Measurements from ENCODE around the gene RHOT2. TPM values are rescaled to one million over a fixed set of nuclear protein-coding genes. Genes with fewer than 3 reads are reported as not detected.

Gene RHOT2
- total and polyA plus RNA-seq, 2 donors (not counting 3 experiments of a cell fraction or from before 2014, with no cell fraction given): 106 to 139 TPM

- H4K20me1 ChIP-seq (replicated peaks; ENCODE audit: control insufficient read depth, extremely low read depth, insufficient read depth, low read length): no peaks in the 10 kb centered on the region
- dilution Hi-C loops (cut with MboI; ENCODE audit: extremely low pct_ligation_motif_present, low sequenced_read_pairs) (no loop called here), intact Hi-C loops (cut with micrococcal nuclease) (loop anchor here (2.0 kb wide), 1 partner anchor 38 kb away; no protein-coding TSS in a partner anchor)
- H3K4me1 ChIP-seq (ENCODE audit: control insufficient read depth, extremely low read depth, insufficient read depth, low read length): peaks cover 3% of the 10 kb centered on the region
- ChIA-PET POLR2A (interaction anchor here (0.6 to 1.2 kb wide), 2 partner anchors 10 to 213 kb away, joined by 4 to 6 read pairs; partner anchors contain the start of gene METTL26), CTCF (interaction anchor here (0.6 to 1.3 kb wide), 3 partner anchors 9 to 37 kb away, joined by 3 to 7 read pairs (median 3); partner anchors contain the start of gene METTL26)
- no peaks in the 10 kb centered on the region for H3K9me3 ChIP-seq (replicated peaks; ENCODE audit: control insufficient read depth, insufficient read depth, low read length)
- no TSS peak for BruUV-seq (replicated peaks)
- TF ChIP-seq POLR2AphosphoS5 (IDR thresholded peaks at IDR 0.05; ENCODE audit: insufficient read depth, low read depth, low read length) (peak; percentile 70), CTCF (IDR thresholded peaks at IDR 0.05; ENCODE audit: extremely low read depth in 1 of 2, insufficient read depth in 1 of 2, low read depth in 1 of 2, low read length in 2 of 2) (no peak), MYC (IDR thresholded peaks at IDR 0.05; ENCODE audit: low read depth, low read length) (no peak), EZH2 (IDR thresholded peaks at IDR 0.05; ENCODE audit: borderline replicate concordance, low read depth, low read length, severe bottlenecking) (no peak), POLR2A (IDR thresholded peaks at IDR 0.05; ENCODE audit: low read depth, low read length) (peak; percentile 33), FOS (IDR thresholded peaks at IDR 0.05; ENCODE audit: borderline replicate concordance, insufficient read depth, low read length) (peak; percentile 76), MAX (IDR thresholded peaks at IDR 0.05; ENCODE audit: insufficient read depth, insufficient read length) (no peak), JUN (IDR thresholded peaks at IDR 0.05; ENCODE audit: borderline replicate concordance, insufficient read depth, insufficient read length, low read depth) (peak; percentile 53), GATA2 (IDR thresholded peaks at IDR 0.05; ENCODE audit: insufficient read depth, insufficient read length, low read depth, low read length) (no peak)
- peak overlapping the region; percentile 70 for H3K27ac ChIP-seq (ENCODE audit: insufficient read depth, low read depth, low read length)
- H3K27me3 ChIP-seq (ENCODE audit: control insufficient read depth in 2 of 2, insufficient read depth in 2 of 2, low read length in 2 of 2): no peaks in the 10 kb centered on the region
- H3K9me1 ChIP-seq (replicated peaks; ENCODE audit: control insufficient read depth, extremely low read depth, insufficient read depth, low read length): no peaks in the 10 kb centered on the region
- no peak overlapping the region for H3K4me2 ChIP-seq (ENCODE audit: insufficient read depth, low read length)
- H3K79me2 ChIP-seq (ENCODE audit: control insufficient read depth, insufficient read depth, low read length): no peaks in the 10 kb centered on the region
- FAIRE-seq (peak; percentile 95), DNase-seq (ENCODE audit: low read depth, low spot score) (peak; percentile 79)
- no peak overlapping the region for H3K4me3 ChIP-seq (replicated peaks in 1 of 3; ENCODE audit: insufficient read depth in 1 of 3, low read depth in 1 of 3, low read length in 3 of 3)
- no peak overlapping the region for H2AFZ ChIP-seq (ENCODE audit: low read depth, low read length)
- peaks cover 0 to 5% of the 10 kb centered on the region in 2 experiments for H3K36me3 ChIP-seq (ENCODE audit: control insufficient read depth in 2 of 2, extremely low read depth in 1 of 2, insufficient read depth in 2 of 2, low read length in 2 of 2)
- no peak overlapping the region for H3K9ac ChIP-seq (replicated peaks; ENCODE audit: extremely low read depth, insufficient read depth, low read length)
Observed at GRCh38 chr16:626787-627453, 41.0 kb upstream of the RHOT2 start.

Data from endothelial cell of umbilical vein (primary cell).